Sigmoid colon (tissue), 4 donors: ENCODE results near the gene MYF5.

Experiments
- CTCF ChIP-seq, 4 experiments: fragments of 450-650 bp in 3 of 4; fragments of 200-600 bp in 1 of 4; IDR thresholded peaks; one replicate each; pipeline ENCODE4 v1.5.1; 2016 to 2019; ENCODE audit warnings: antibody characterized with exemption in 4 of 4, mild to moderate bottlenecking in 3 of 4, moderate library complexity in 2 of 4
- EP300 ChIP-seq, 4 donors: sonication (generic); formaldehyde crosslinking; IDR thresholded peaks; one replicate each; pipeline ENCODE4 v1.6.1; 2017; ENCODE audit warnings: antibody characterized with exemption in 4 of 4
- POLR2A ChIP-seq, 2 donors: fragments of 450-650 bp; IDR thresholded peaks; one replicate each; pipeline ENCODE4 v1.6.1; 2016; ENCODE audit warnings: antibody characterized with exemption in 2 of 2, mild to moderate bottlenecking in 2 of 2, moderate library complexity in 2 of 2
- POLR2AphosphoS5 ChIP-seq, 4 donors: sonication (generic); formaldehyde crosslinking; IDR thresholded peaks; one replicate each; pipeline ENCODE4 v1.6.1; 2017; ENCODE audit warnings: antibody characterized with exemption in 4 of 4

GRCh38 chr12:80702889-80703805 lies 13.6 kb upstream of the MYF5 start:
- TF ChIP-seq POLR2A (IDR thresholded peaks at IDR 0.05) (no peak), POLR2AphosphoS5 (IDR thresholded peaks at IDR 0.05) (no peak), CTCF (IDR thresholded peaks at IDR 0.05) (no peak), EP300 (IDR thresholded peaks at IDR 0.05) (no peak)
